DMS153 treated with DMSO at 0.1 percent for 48 hours (cell line): ENCODE data around the gene TBX21.

ENCODE experiments used
- DNase-seq: peaks from one replicate; lab custom pipeline; 2025; ENCODE audit not compliant: unreplicated experiment; lab: John Stamatoyannopoulos, UW

The TBX21 gene

GRCh38 chr17:47712330-47713023 is 20.6 kb upstream of the TBX21 start:
- no peak for DNase-seq

GRCh38 chr17:47713980-47714700 is 18.9 kb upstream of the TBX21 start:
- no peak for DNase-seq

- no peak for DNase-seq
Observed at GRCh38 chr17:47714773-47715396, 18.2 kb upstream of the TBX21 start.

- no peak for DNase-seq
Observed at GRCh38 chr17:47715669-47716325, 17.2 kb upstream of the TBX21 start.

- no peak for DNase-seq
Observed at GRCh38 chr17:47716375-47716774, 16.7 kb upstream of the TBX21 start.

GRCh38 chr17:47717261-47717697 is 15.8 kb upstream of the TBX21 start:
- no peak for DNase-seq

GRCh38 chr17:47717979-47718621 is 14.9 kb upstream of the TBX21 start:
- DNase-seq: no peak

- DNase-seq: no peak
Observed at GRCh38 chr17:47718634-47719405, 14.2 kb upstream of the TBX21 start.

GRCh38 chr17:47719411-47720152 is 13.5 kb upstream of the TBX21 start:
- no peak for DNase-seq

GRCh38 chr17:47720196-47720595 is 12.8 kb upstream of the TBX21 start:
- no peak for DNase-seq

GRCh38 chr17:47720754-47721533 is 12.1 kb upstream of the TBX21 start:
- no peak for DNase-seq

GRCh38 chr17:47721725-47722124 is 11.3 kb upstream of the TBX21 start:
- DNase-seq: no peak

GRCh38 chr17:47724705-47725104 is 8.3 kb upstream of the TBX21 start:
- DNase-seq: no peak

- DNase-seq: no peak
Observed at GRCh38 chr17:47725446-47726111, 7.5 kb upstream of the TBX21 start.

- no peak for DNase-seq
Observed at GRCh38 chr17:47726796-47727703, 6.0 kb upstream of the TBX21 start.

GRCh38 chr17:47727704-47728036 is 5.4 kb upstream of the TBX21 start:
- DNase-seq: no peak

- DNase-seq: no peak
Observed at GRCh38 chr17:47728214-47728877, 4.7 kb upstream of the TBX21 start.
